Activated naive CD8-positive, alpha-beta T cell treated with anti-CD3 and anti-CD28 coated beads, Interleukin-2, amount 50 U/mL, for 24 hours (primary cell): ENCODE measurements around the gene VEGFB.

Source experiments
- ATAC-seq: fragments of 150-1000 bp; cut with Tn5 transposase; one replicate; pipeline ENCODE4 v1.10.0; 2021
- DNase-seq: peaks from one replicate; pipeline ENCODE4 v3.0.0; 2021
- H3K27ac Mint-ChIP-seq: one replicate; pipeline ENCODE4 v1.8.0; 2021; ENCODE audit warnings: mild to moderate bottlenecking, mixed read lengths
- H3K27me3 Mint-ChIP-seq: one replicate; pipeline ENCODE4 v1.8.0; 2021; ENCODE audit warnings: mixed read lengths
- H3K36me3 Mint-ChIP-seq: one replicate; pipeline ENCODE4 v1.8.0; 2021; ENCODE audit warnings: low read depth, mixed read lengths
- H3K4me1 Mint-ChIP-seq: one replicate; pipeline ENCODE4 v1.8.0; 2021; ENCODE audit warnings: mixed read lengths
- H3K4me3 Mint-ChIP-seq: one replicate; pipeline ENCODE4 v1.8.0; 2021; ENCODE audit warnings: mild to moderate bottlenecking, moderate library complexity, mixed read lengths
- H3K9me3 Mint-ChIP-seq: one replicate; pipeline ENCODE4 v1.8.0; 2021; ENCODE audit warnings: mixed read lengths

Gene VEGFB

DNA sequence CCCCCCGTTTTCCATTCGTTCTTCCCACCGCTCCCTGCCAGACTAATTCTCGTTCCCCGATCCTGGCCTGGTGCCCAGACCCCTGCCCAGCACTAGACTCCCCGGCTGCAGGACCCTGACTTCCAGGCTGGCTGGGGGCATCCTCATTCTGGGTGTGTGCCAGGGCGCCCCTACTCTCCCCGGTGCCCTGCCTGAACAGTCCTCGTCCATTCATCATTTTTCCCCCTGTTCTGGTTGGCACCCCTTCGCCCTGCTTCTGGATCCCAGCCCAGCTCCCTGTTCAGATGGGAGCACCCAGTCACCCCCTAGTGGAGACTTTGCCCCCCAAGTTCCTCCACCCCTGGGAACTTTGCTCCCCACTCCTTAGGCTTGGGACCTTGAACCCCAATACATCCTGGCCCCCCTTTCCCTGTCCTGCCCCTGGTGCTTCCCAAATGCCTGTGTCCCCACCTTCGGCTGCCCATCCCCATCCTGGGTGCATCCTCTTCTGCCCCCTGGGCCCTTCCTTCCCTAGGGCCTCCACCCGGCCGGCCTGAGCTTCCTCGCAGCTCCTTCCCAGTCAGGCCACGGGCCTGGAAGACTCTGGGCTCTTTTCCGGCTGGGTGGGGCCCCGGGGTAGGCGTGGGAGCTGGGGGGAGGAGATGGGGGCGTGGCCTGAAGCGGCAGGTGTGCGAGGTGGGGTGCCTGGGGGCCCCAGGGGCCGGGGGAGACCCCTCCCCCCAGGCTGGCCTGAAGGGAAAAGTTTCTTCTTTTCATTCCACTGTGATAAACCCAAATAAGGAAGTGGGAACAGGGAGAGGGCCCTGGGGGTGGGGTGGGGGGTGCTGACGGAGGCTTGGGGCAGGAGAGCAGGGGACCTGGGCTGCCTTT, 17.9 kb downstream of the VEGFB start:
- Mint-ChIP-seq H3K36me3 (no peaks in the 10 kb centered on the region), H3K27me3 (no peaks in the 10 kb centered on the region), H3K9me3 (no peaks in the 10 kb centered on the region), H3K4me1 (peaks cover 18% of the 10 kb centered on the region), H3K4me3 (peak overlapping the region; percentile 84), H3K27ac (no peak overlapping the region)
- DNase-seq (no peak), ATAC-seq (no peak)

DNA sequence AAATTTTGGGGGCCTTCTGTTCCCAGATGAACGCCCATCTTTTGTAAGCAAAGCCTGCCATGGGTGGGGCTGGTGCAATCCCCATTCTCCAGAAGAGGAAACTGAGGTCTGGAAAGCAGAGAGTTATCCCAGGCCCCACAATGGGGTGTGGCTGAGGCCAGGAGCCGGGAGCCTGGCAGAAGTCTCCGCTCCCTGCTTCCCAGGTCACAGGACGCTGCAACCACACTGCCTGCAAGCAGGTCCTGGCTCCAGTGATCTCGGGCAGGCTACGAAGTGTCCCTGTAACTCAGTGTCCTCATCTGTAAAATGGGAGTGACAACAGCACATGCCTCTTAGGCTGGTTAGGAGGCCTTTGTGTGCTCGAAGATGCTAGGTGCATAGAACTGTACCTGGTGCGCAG, 18.7 kb downstream of the VEGFB start:
- Mint-ChIP-seq H3K27ac (no peak overlapping the region), H3K9me3 (no peaks in the 10 kb centered on the region), H3K4me3 (no peak overlapping the region), H3K27me3 (no peaks in the 10 kb centered on the region), H3K4me1 (peaks cover 15% of the 10 kb centered on the region), H3K36me3 (no peaks in the 10 kb centered on the region)
- DNase-seq (no peak), ATAC-seq (no peak)

- ATAC-seq (no peak), DNase-seq (no peak)
- Mint-ChIP-seq H3K36me3 (no peaks in the 10 kb centered on the region), H3K4me1 (peaks cover 14% of the 10 kb centered on the region), H3K27me3 (no peaks in the 10 kb centered on the region), H3K27ac (no peak overlapping the region), H3K9me3 (no peaks in the 10 kb centered on the region), H3K4me3 (no peak overlapping the region)
Measured at GRCh38 chr11:64253481-64253880, 19.1 kb downstream of the VEGFB start.

- no peak for DNase-seq
- no peaks in the 10 kb centered on the region for H3K9me3 Mint-ChIP-seq
- peaks cover 14% of the 10 kb centered on the region for H3K4me1 Mint-ChIP-seq
- H3K27ac Mint-ChIP-seq = no peak overlapping the region
- H3K4me3 Mint-ChIP-seq = no peak overlapping the region
- no peak for ATAC-seq
- H3K27me3 Mint-ChIP-seq = no peaks in the 10 kb centered on the region
- no peaks in the 10 kb centered on the region for H3K36me3 Mint-ChIP-seq
Measured at GRCh38 chr11:64254326-64254725, 19.9 kb downstream of the VEGFB start.

- no peaks in the 10 kb centered on the region for H3K27me3 Mint-ChIP-seq
- peaks cover 3% of the 10 kb centered on the region for H3K36me3 Mint-ChIP-seq
- H3K27ac Mint-ChIP-seq = no peak overlapping the region
- H3K4me1 Mint-ChIP-seq = peaks cover 21% of the 10 kb centered on the region
- no peak overlapping the region for H3K4me3 Mint-ChIP-seq
- DNase-seq (no peak), ATAC-seq (no peak)
- no peaks in the 10 kb centered on the region for H3K9me3 Mint-ChIP-seq
Measured at GRCh38 chr11:64255135-64256128, 21.0 kb downstream of the VEGFB start.

DNA sequence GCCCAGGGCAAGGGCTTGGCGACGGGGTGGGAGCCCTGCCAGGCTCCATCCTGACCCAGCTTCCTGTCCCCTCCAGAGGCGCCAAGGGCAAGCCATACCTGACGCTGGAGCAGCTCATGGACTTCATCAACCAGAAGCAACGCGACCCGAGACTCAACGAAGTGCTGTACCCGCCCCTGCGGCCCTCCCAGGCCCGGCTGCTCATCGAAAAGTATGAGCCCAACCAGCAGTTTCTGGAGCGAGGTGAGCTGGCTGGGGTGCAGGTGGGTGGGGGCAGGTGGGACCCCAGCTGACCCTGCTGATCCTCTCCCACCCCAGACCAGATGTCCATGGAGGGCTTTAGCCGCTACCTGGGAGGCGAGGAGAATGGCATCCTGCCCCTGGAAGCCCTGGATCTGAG, 21.9 kb downstream of the VEGFB start:
- Mint-ChIP-seq H3K27ac (no peak overlapping the region), H3K27me3 (no peaks in the 10 kb centered on the region), H3K4me1 (peaks cover 17% of the 10 kb centered on the region), H3K36me3 (peaks cover 3% of the 10 kb centered on the region), H3K9me3 (no peaks in the 10 kb centered on the region), H3K4me3 (no peak overlapping the region)
- DNase-seq (no peak), ATAC-seq (no peak)

- Mint-ChIP-seq H3K27ac (no peak overlapping the region), H3K4me3 (no peak overlapping the region), H3K9me3 (no peaks in the 10 kb centered on the region), H3K36me3 (peaks cover 3% of the 10 kb centered on the region), H3K27me3 (no peaks in the 10 kb centered on the region), H3K4me1 (peaks cover 11% of the 10 kb centered on the region)
- ATAC-seq = no peak
- no peak for DNase-seq
Measured at GRCh38 chr11:64258356-64258755, 24.0 kb downstream of the VEGFB start.

DNA sequence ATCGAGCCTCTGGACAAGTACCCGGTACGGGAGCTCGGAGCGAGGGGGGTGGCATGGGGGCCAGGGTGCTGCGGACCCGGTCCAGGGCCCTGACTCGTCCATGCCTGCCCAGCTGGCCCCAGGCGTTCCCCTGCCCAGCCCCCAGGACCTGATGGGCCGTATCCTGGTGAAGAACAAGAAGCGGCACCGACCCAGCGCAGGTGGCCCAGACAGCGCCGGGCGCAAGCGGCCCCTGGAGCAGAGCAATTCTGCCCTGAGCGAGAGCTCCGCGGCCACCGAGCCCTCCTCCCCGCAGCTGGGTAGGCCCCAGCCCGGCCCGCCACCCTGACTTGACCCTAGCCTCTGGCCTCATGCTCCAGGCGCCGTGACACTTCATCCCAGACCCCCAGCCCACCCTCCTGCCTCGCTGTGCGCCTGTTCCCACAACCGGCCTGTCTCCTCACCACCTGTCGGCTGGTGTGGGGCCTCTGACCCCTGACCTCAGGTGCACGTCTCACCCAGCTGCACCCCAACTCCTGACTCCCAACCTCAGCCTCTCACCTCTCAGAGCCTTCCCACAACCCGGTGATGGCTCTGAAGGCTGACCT, 24.7 kb downstream of the VEGFB start:
- no peak overlapping the region for H3K27ac Mint-ChIP-seq
- DNase-seq (no peak), ATAC-seq (no peak)
- peaks cover 11% of the 10 kb centered on the region for H3K4me1 Mint-ChIP-seq
- no peak overlapping the region for H3K4me3 Mint-ChIP-seq
- H3K9me3 Mint-ChIP-seq = no peaks in the 10 kb centered on the region
- H3K27me3 Mint-ChIP-seq = no peaks in the 10 kb centered on the region
- H3K36me3 Mint-ChIP-seq = peaks cover 3% of the 10 kb centered on the region

DNA sequence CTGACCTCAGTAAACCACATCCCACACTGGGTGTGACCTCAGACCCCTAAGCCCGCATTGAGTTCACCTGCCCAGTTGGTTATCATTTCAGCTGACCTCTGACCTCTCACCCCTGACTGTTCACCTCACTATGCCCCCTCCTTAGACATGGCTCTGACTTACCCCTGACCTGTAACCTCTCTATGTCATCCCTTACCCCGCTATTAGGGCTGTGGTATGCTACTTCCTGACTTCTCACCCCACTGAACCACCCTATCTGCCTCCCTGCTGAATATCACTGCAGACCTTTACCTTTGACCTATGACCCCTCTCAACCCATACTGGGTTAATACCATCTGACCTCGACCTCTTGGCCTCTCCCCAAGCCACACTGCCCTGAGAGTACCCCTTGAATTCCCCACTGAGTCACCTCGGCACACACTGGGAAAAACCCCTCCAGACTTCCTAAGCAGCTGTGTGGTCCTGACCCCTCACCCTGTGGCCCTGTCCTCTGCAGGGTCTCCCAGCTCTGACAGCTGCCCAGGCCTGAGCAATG, 25.2 kb downstream of the VEGFB start:
- no peak for DNase-seq
- no peak overlapping the region for H3K4me3 Mint-ChIP-seq
- H3K9me3 Mint-ChIP-seq = no peaks in the 10 kb centered on the region
- H3K4me1 Mint-ChIP-seq = peaks cover 11% of the 10 kb centered on the region
- no peaks in the 10 kb centered on the region for H3K27me3 Mint-ChIP-seq
- peak; percentile 50 for ATAC-seq
- peaks cover 3% of the 10 kb centered on the region for H3K36me3 Mint-ChIP-seq
- H3K27ac Mint-ChIP-seq = no peak overlapping the region

GRCh38 chr11:64260147-64260708, 25.8 kb downstream of the VEGFB start:
- DNase-seq (no peak), ATAC-seq (peak; percentile 31)
- Mint-ChIP-seq H3K27ac (no peak overlapping the region), H3K4me3 (no peak overlapping the region), H3K9me3 (no peaks in the 10 kb centered on the region), H3K36me3 (peaks cover 3% of the 10 kb centered on the region), H3K4me1 (peaks cover 11% of the 10 kb centered on the region), H3K27me3 (no peaks in the 10 kb centered on the region)

DNA sequence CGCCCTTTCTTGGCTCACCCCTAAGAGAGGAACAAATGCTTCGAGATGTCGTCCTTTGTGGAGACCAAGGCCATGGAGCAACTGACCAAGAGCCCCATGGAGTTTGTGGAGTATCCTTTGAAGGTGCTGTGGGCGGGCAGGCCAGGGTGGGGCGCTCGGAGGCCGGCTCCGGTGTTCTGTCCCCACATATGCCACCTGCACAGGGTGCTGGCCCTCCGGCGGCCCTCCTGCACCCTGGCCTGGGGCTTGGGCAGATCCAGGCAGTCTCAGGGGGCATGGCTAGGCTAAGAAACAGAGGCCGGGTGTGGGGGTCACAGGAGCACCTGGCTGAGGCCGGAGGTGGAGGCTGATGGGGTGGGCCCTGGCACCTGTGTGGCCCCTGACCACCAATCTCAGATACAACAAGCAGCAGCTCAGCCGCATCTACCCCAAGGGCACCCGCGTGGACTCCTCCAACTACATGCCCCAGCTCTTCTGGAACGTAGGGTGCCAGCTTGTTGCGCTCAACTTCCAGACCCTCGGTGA, 27.2 kb downstream of the VEGFB start:
- Mint-ChIP-seq H3K27me3 (no peaks in the 10 kb centered on the region), H3K4me3 (no peak overlapping the region), H3K36me3 (peaks cover 3% of the 10 kb centered on the region), H3K4me1 (peaks cover 11% of the 10 kb centered on the region), H3K27ac (no peak overlapping the region), H3K9me3 (no peaks in the 10 kb centered on the region)
- ATAC-seq = no peak
- DNase-seq = no peak

DNA sequence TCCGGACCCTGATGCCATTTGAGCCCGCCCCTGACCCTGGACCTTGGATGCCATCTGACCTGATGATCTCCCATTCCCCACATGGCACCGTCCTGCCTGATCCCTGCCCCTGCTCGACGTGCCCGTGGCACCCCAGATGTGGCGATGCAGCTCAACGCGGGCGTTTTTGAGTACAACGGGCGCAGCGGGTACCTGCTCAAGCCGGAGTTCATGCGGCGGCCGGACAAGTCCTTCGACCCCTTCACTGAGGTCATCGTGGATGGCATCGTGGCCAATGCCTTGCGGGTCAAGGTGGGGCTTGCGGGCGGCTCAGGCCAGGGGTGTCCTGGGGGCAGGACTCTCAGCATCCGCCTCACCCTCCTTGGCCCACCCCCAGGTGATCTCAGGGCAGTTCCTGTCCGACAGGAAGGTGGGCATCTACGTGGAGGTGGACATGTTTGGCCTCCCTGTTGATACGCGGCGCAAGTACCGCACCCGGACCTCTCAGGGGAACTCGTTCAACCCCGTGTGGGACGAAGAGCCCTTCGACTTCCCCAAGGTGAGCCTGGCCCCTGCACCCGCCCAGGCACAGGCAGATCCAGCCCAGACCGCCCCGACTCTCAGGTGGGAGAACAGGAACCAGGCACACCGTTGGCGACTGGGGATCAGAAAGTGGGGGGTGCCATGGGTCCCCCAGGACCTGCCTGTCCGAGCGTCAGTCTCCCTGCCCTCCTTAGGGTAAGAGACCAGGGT, 28.1 kb downstream of the VEGFB start:
- peaks cover 11% of the 10 kb centered on the region for H3K4me1 Mint-ChIP-seq
- peaks cover 3% of the 10 kb centered on the region for H3K36me3 Mint-ChIP-seq
- DNase-seq = no peak
- no peak overlapping the region for H3K27ac Mint-ChIP-seq
- ATAC-seq = no peak
- no peak overlapping the region for H3K4me3 Mint-ChIP-seq
- no peaks in the 10 kb centered on the region for H3K9me3 Mint-ChIP-seq
- H3K27me3 Mint-ChIP-seq = no peaks in the 10 kb centered on the region

GRCh38 chr11:64263021-64263946, 28.9 kb downstream of the VEGFB start:
- H3K27me3 Mint-ChIP-seq = no peaks in the 10 kb centered on the region
- H3K9me3 Mint-ChIP-seq = no peaks in the 10 kb centered on the region
- H3K4me1 Mint-ChIP-seq = peaks cover 18% of the 10 kb centered on the region
- no peak for DNase-seq
- H3K4me3 Mint-ChIP-seq = no peak overlapping the region
- no peak for ATAC-seq
- peaks cover 4% of the 10 kb centered on the region for H3K36me3 Mint-ChIP-seq
- no peak overlapping the region for H3K27ac Mint-ChIP-seq
